COLO668 (cell line): ENCODE measurements around the gene SLC6A1.

ENCODE experiments used
- DNase-seq: peaks from one replicate; lab custom pipeline; 2025; ENCODE audit not compliant: unreplicated experiment; lab: John Stamatoyannopoulos, UW

The SLC6A1 gene

DNA sequence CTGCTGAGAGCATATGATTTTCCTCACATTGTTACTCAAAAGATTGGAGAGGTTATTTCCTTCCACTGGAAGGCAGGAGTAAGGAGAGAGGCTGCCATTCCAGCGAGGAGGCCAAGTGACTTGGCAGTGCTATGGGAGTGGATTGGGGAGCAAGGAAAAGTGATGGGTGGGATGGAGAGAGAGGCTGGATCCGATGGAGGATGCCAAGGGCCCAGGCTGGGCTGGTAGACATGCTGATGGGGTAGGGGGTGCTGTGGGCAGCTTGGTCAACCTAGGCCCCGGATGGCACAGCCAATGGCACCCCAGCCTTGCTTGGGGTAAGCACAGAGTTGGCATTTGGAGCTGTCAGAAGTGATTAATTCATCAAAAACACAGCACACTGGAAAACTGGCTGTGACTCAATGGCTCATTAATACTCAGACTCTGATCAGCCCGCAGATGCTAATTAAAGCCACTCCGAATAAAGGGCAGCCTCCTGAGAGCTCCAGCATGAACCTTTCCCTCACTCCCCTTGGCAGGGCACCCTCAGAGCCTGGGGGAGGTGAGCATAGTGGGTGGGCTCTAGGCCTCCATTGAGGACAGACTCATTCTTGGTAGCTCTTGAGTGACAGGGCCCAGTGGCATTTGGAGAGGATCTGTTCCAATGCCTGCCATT lies 22.1 kb upstream of the SLC6A1 start:
- DNase-seq = no peak

DNA sequence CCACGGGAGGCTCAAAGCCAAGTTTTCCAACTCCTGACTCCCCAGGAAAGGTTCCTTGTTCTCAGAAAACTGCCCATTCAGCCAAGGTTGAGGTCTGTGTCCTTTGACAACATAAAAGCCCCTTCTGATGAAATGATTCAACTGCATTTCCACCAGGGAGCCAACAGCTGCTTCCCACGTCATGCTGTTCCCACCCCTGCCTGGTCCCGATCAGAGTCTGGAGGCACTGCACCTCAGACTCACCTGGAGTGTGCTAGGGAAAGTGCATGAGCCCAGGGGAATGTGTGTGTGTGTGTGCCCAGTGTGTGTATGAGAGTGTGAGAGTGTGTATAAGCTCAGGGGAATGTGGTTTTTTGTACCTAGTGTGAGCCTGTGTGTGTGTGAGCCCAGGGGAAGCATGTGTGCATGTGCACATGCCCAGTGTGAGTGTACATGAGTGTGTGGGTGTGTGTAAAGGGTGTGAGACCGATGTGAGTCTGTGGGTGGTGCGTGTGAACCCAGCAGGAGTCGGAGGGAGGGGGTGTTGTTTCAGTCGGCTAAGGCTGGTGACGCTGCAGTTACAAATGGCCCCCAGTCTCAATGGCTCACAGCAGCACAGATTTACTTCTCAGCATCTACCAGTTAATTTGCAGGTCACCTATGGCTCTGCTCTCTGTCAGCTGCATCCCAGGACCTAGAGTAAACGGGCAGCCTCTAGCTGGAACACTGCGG lies 20.3 kb upstream of the SLC6A1 start:
- DNase-seq = no peak

DNA sequence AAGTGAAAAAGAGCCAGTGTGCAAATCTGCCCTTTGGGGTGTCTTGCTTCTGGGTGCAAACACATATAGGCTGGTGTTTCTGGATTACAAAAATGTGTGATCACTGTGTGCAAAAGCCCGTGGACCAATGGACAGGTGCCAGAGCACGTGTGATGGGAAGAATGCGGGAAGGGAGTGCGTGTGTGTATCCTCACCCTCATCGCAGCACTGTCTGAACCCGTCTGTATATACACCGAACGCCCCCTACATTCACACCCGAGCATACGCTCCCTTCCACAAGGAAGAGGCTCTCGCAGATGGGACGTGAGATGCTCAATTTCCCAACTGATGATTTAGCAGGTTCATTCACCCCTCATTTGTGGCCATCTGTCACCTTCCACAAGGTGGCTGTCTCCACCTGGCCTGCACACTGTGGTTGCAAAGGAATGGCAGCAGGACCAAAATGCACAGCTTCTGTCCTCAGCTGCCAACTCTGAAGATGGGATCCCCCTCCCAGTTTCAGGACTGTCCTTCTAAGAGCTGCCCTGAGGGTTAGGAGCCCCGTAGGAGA lies 19.4 kb upstream of the SLC6A1 start:
- no peak for DNase-seq

DNA sequence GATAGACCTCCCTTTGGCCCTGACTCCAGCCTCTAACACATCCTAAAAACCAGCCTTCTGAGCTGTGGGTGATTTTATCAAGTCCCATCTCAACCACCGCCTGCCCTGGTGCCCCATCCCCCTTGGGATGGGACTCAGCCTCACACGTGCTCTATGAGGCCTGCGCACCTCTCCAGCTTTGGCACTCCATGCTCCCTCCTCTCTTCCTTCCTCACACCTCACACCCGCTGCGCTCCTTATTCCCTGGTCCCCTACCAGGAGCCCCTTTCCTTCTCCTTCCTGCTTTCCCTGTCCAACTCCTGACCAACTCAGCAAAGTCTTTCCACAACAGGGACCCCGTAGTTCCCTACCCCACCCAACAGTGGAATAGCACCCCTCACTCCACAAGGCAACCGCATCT lies 18.4 kb upstream of the SLC6A1 start:
- no peak for DNase-seq

DNA sequence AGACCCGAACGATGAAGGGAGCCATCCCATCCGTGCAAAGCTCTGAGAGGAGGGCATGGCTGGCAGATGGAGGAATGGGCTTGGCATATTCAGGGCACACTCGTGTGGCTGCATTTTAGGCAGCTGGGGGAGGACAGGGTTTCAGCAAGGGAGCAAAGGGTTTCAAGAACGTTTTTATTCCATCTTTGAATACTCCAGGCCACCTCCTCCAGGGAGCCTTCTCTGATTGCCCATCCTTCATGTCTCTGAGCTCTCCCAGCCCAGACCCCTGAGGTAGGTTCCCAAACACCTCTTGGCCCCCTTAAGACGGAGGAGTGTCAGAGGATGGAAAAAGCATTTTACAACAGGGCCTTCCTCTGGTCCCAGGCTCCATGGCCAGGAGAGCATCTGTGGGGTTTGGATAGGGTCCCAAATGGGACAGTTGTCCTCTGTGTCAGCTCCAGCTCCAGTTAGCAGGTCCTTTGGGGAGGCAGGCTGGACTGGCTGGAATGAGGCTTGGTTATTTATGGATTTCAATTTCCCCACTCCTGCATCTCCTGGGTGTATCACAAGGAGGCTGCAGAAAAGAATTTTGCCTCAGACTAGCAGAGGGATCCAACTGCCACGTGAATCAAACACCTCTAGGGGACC lies 17.7 kb upstream of the SLC6A1 start:
- no peak for DNase-seq

DNA sequence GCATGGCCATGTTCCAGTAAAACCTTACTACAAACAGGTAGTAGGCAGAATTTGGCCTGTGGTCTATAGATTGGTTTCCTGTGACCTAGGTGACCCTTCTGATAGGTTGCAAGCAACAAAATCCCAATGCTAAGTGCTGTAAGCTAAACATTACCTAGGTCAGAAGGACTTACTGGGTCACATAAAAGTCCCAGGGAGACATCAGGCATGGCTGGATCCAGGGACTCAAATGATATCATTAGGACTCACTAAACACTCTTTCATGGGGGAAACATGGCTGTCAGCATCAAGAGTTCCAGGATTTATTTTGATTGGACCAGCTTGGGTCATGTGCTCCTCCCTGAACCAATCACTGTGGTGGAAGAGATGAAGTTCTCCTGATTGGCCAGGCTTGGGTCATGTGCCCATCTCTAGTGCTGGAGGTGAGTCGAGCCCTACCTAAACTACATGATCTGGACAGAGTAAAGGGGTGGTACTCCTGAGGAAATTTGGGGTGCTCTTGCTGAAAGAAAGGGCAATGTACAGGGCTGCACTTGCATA lies 16.8 kb upstream of the SLC6A1 start:
- DNase-seq = no peak

DNA sequence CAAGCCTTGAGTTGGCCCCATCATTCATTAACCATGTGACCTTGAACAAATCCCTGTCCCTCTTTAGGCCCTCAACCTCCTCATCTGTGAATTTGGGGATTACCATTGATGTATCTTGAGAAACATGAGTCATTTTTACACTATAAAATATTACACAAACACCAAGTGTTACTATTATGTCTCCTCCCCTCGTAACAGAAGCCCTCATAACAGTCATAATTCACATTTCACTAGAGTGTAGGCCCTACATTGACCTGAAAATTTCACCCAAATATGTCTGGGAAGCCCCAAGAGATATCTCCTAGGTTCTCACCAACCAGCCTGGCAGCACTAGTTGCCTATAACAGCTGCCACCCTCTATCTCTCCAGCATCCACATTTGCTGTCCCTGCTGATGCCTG lies 15.8 kb upstream of the SLC6A1 start:
- DNase-seq = no peak

DNA sequence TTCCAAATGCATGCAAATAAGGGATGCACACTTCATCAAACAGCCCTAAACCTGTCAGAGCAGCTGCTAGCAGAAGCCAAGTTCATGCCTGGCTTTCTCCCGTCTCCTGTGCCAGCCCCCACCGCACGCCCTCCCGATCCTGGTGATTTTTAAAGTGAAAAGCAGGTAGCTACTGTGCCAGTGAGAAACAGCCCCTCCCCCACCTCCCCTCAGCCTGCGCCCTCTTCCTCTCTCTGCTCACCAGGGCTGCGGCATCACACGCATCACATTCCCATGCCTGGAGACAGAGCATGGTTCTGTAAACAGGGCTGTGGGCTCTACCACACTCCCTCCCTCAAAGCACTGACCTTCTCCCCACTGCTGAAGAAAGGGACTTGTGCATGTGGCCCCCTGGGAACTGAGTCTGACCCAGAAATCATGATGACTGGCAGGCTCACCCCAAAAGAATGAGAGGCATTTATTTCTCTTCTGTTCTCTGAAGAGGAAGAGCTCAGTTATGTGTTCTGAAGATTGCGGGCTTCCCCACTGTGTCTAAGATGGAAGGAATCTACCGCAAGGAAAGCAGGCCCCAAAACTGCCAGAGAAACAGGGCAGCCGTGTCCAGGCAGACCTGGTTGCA lies 14.5 kb upstream of the SLC6A1 start:
- no peak for DNase-seq

DNA sequence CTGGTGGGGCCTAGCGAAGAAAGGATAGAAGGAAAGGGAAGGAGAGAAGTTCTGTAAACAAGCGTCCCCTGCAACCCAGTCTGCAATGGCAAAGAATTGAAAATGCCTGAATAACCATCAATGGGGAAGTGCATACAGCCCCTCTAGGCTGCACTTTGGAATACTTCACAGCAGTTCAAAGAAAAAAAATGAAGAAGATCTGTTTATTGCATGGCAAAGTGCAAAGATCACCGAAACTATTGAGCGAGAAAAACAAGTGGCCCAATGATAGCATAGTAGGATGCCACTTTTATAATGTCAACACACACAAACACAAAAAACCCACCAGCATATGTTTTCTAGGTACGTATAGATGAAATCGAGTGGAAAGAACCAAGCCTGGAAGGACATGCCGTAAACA lies 13.6 kb upstream of the SLC6A1 start:
- DNase-seq = no peak

DNA sequence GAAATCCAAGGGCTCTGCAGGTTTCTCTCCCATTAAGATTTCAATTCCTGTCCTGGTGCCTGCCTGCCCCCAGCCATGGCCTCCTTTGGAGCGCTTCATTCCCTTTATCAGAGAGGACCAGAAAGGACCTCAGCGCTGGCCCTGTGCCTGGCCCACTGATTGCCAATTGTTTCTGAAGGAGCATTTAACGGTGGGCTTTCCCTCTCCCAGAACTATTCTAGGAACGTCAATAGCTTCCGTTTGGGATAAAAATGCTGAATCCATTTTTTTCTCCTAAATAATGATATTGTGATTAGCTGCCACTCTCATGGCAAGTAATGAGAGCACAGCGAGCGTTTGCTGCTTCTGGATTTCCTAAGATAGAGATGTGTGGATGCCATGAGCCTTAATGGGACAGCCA lies 12.2 kb upstream of the SLC6A1 start:
- no peak for DNase-seq

DNA sequence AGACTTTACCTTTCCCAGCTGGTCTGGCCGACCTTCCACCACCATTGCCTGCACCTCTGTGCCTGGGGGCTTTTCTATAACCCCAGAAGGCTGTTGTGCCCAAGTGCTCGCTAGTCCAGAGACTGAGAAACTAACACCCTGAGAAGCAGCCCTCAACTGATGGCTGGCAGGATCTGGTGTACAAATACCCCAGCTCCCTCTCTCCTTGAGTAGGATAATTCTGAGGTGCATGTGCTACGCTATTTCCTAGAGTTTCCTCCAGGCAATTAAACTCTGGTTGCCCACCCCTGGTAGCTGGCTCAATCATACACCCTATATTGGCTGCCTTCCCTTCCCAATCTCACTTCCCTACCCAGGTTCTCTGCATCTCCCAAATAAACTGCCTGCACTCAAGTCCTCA lies 11.5 kb upstream of the SLC6A1 start:
- DNase-seq = no peak

DNA sequence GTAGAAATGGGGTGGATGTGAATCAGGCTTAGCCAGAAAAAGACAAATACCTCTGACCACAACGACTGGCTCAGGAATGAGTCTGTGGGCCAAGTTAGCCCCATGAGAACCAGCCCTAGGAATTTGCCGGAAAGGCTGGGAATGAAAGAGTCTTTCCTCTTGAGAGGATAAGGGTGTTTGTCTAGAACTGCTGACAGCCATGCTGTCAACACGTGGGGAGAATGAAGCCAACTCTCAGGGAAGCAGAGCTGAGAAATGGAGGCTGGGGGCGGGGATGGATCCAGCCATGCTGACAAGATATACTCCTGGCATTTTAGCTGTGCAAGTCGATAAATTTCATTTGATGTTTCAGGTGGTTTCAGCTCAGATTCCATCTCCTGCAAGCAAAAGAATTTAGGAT lies 10.6 kb upstream of the SLC6A1 start:
- DNase-seq = no peak

DNA sequence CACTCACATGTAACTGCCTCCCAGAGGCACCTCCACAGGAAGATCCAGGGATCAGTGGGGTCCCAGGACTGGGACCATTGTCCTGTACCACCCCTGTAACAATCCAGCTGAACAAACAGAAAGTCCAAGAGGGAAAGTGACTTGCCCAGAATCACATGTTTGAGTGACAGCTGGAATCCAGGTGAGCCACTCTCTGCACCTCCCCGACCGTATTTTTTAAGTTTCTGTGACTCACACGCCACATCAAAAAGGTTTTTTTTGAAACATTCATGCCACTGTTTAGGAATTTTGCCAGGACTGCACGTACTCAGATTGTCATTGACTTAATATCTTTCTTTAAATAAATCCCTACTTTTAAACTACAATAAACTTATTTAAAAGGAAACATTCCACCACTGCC lies 9.8 kb upstream of the SLC6A1 start:
- DNase-seq = no peak

DNA sequence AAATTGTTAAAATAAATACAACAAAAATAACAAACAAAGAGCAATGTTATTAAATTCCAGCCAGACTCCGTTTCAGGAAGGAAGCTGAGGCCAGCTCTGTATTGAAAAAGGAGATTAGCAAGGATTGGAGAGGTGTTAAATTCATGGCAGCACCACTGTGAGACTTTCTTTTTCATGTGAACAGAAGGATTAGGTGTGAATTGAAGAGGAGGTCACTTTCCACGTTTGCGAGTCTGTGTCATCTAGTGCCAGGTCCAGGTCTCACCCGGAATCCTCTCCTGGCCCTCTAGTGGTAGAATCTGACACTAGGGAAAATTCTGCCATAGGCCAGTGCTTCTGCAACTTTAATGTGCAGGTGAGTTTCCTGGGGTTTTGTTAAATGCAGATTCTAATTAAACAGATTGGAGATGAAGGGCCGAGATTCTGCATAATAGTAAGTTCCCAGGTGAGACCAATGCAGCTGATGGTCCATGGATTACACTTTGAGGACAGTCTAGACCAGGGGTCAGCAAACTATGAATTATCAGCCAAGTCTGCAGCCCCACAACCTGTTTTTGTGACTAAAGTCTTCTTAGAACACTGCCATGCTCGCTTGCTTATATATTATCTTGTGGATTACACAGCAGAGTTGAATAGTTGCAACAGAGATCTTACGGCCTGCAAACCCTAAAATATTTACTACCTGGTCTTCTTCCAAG lies 9.2 kb upstream of the SLC6A1 start:
- DNase-seq = peak; percentile 1

DNA sequence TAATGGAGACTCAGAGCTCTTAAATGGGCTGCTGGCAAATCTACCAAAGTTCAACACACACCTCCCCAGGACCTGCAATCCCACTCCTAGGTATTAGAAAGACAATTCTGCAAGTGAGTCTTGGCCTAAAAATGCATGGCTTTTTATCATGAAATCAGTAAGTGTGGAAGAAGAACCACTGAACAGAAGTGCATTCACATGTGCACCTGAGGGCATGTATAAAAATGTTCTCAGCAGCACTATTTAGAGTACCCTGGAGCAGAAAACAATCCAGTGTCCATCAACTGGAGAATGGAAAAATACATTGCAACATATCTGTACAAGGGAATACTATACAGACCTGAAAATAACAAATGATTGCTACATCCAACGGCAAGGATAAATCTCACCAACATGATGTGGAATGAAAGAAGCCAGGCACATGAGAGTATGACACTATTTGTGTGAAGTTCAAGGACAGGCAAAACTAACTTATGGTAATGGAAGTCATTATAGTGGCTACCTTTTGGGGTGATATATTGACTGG lies 8.1 kb upstream of the SLC6A1 start:
- no peak for DNase-seq

DNA sequence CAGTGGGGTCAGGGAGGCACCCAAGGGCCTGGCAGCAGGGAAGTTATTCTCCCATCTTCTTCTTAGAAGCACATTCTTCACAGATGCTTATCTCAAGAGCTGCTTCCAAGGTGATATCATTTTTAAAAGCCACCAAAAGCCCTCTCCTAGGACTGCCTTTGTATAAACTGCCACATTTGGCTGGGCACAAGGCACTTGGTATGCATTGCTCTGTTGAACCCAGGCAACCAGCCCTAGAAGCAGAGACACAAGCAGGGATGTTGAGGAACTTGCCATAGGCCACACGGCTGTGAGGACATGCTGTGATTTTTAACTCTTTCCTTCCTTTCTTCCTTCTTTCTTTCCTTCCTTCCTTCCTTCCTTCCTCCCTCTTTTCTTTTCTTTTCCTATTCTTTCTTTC lies 7.4 kb upstream of the SLC6A1 start:
- no peak for DNase-seq

DNA sequence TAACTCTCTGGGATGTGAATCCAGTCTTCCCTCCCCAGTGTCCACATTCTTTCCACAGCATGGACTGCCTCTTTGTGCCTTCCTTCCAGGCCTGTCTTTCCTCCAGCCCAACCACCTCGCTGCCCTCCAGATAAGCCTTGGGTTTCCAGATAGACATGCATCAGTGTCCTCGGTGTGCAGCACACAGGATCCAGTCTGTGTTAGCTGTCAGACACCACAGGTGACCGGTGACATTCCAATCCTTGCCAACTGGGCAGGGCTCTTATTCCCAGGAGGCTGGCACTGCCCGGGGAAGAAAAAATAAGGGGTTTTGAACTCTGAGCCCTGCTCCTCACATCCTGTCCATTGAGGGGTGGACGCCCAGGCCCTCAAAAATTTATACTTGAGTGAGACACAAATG lies 6.0 kb upstream of the SLC6A1 start:
- DNase-seq = no peak

DNA sequence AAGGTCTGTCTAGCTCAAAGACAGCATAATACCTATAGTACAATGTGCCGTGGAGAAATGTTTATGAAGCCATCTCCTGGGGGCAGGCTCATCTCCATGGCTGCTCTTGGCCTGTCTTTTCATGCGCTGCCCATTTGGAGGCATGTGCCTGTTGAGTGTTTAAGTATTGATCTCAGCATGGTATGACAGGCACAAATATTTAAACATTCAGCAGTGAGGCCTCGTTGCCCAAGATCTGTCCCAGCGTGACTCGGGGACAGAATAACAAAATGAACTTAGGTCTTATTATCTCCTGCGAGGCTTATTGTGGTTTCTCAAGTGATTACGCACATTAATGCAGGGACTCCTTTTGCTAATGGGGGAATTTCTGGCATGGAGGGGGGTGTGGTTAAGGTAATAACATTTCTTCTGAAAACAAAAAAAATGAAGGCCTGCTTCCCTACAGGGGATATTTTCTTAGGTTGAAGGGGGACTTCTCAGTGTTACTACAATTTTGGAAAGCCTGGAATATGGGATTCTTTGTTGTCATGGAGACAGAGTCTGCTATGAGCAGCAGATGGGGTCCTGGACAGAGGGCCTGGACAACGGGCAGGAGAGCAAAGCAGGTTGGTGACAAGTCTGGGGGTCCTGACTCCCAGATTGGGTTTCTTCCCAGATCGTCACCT lies 4.4 kb upstream of the SLC6A1 start:
- DNase-seq = no peak

DNA sequence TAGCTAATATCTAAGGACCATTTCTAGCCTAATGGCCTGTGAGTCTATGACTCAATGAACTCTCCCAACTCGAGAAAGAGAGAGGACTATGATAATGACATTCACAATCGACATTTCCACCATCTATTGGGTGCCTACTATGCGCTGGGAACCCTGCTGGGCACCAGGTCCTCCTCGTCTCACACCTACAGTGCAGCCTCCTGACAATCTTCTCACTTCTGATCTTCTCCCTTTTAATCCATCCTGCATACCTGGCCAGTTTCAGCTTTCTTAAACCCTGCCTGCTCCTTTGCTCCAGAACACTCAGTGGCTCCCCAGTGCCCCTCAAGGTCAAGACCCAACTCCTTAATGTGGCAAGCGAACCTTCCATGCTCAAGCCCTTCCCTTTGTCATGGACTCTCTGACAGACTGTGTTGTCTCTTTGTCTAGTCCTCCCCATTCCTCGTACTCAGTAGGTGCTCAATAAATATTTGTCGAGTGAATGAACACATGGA lies 3.5 kb upstream of the SLC6A1 start:
- DNase-seq = no peak
